GM04504 (cell line): Measurements from ENCODE around the gene DNASE2B.

Experiments used
- DNase-seq: peaks from one replicate; pipeline ENCODE4 v3.0.0-alpha.2; 2012; ENCODE audit warnings: low read depth

DNASE2B gene, protein sequence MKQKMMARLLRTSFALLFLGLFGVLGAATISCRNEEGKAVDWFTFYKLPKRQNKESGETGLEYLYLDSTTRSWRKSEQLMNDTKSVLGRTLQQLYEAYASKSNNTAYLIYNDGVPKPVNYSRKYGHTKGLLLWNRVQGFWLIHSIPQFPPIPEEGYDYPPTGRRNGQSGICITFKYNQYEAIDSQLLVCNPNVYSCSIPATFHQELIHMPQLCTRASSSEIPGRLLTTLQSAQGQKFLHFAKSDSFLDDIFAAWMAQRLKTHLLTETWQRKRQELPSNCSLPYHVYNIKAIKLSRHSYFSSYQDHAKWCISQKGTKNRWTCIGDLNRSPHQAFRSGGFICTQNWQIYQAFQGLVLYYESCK

DNA sequence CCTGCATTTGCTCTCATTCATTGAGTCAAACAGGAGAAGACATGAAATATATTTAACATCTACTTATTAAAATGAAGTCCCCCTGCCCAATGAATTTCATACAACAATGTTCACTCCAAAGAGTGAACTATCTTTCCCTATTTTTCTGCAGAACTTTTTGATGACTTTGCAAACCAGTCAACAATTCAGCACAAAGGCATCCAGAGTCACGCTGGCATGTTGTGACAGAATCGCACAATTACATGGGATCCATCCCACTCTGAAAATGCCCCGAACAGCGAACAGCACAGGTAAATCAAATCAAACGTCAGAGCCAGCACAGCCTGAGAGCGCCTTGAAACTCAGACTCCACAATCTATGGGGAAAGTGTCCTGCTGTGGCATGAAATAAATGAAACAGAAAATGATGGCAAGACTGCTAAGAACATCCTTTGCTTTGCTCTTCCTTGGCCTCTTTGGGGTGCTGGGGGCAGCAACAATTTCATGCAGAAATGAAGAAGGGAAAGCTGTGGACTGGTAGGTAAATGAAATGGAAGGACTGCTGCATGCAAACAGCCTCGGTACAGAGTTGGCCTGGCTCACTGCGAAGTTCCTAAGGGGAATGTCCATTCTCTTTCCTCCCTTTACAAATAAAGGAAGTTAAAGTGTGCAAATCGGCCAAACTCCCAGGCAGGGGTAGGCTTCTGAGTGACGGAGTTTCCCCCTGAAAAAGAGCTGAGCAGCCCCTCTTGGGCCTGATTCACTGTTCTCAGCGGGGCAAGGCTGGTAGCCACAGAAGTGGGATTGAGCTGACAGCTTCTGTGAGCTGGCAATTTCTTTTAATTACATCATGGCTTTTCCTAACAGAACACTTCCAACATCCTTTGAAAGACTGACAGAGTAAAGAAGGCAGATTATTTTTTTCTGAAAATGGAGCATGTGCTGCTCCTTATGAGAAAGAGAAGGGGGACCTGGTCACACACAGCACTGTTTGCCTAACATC is at the start of gene DNASE2B:
TSS of gene DNASE2B (plus strand) at position 310 of the 981 bp plus-strand sequence. CDS start at position 391, 81 bp downstream.
- no peak for DNase-seq

DNA sequence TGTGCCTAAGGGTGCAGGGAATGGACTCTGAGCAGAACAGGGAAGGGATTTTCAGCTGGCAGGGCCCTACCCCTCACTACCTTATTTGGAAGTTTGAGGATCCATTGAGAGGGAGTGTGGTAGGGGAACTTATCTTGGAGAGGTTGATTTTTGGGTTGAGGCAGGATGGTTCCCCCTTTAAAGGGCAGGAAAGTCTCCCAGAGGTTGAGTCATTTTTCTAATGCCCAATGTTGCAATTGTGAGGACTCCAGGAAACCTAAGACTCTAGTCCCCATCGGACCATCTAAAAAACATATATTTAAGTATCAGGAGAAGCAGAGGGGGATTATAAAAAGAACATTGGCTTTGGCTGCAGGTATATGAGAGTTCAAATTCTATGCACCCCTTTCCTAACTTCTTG is 49.5 kb upstream of the DNASE2B start:
- DNase-seq: no peak

DNA sequence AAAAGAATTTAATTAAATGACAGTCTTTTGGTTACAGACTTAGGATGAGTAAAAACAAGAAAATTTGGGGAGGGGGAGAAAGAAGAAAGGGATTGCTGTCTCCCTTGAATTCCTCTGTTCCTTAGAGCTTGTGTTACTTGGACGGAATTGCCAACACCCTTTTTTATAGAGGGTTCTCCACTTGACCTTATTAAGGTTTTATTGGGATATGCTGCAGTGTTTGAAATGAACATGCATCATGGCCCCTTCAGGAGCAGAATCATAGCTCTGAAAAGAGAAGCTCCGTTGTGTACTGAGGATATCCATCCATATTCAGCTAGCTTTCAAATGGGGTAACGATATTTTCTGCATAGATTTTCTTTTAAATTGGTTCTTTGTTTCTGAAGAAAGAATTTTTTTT is 48.2 kb upstream of the DNASE2B start:
- DNase-seq: no peak

GRCh38 chr1:84350550-84350949 is 47.7 kb upstream of the DNASE2B start:
- no peak for DNase-seq

DNA sequence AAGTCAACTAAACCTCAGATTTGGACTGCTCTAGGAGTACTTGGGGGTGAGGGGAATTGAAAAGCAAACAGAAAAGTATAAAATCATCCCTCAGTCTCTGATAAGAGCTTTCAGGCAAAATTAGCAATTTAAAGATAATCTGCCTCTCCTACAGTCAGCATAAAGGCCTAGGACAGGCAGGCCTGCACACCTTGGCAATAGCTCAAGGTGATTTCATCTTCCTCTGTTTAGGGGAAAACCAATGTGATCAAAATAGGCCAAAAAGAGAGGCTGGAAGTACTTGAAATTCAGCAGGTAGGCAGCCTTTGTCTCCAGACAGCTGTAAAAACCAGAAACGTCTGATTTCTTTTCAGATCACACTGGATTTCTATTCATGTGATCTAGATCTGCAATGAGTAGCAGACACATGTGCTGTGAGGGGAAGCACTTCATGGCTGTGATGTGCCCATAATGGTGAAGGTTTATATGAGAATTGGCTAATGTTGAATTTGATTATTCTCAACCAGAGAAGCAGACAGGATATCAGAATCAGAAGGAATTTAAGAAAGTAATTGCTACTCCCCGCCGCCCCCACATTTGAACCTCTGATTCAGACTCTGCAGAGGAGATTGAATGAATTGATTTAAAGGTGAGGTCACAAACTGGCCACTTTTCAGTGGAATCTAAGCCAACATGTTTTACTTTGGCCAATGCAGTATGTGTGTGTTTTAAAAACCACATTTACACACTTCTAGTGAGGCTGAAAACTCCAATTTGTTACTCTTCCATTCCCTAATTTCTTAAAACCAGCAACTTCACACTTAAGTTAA is 45.8 kb upstream of the DNASE2B start:
- DNase-seq: no peak

- DNase-seq: peak; percentile 30
Observed at GRCh38 chr1:84353695-84354094, 44.6 kb upstream of the DNASE2B start.

- no peak for DNase-seq
Observed at GRCh38 chr1:84355556-84355955, 42.7 kb upstream of the DNASE2B start.

GRCh38 chr1:84356881-84357280 is 41.4 kb upstream of the DNASE2B start:
- DNase-seq: no peak

DNA sequence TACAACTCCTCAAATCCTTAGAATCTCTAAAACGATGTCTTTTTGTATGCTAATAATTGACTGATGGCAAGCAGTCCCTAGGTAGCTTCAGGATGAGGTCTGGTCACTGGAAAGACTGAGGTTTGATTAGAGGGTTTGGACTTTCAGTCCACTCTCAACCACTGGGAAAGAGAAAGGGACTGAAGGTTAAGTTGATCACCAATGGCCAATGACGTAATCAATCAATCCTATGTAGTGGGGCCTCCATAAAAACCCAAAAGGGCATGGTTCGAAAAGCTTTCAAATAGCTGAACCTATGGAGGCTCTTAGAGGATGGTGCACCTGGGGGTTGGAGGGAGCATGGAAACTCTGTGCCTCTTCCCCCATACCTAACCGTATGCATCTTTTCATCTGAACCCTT is 39.6 kb upstream of the DNASE2B start:
- DNase-seq: no peak

GRCh38 chr1:84360316-84360715 is 38.0 kb upstream of the DNASE2B start:
- no peak for DNase-seq

- no peak for DNase-seq
Observed at GRCh38 chr1:84361796-84362195, 36.5 kb upstream of the DNASE2B start.

- DNase-seq: no peak
Observed at GRCh38 chr1:84363019-84363418, 35.3 kb upstream of the DNASE2B start.

GRCh38 chr1:84363622-84364021 is 34.7 kb upstream of the DNASE2B start:
- DNase-seq: no peak

DNA sequence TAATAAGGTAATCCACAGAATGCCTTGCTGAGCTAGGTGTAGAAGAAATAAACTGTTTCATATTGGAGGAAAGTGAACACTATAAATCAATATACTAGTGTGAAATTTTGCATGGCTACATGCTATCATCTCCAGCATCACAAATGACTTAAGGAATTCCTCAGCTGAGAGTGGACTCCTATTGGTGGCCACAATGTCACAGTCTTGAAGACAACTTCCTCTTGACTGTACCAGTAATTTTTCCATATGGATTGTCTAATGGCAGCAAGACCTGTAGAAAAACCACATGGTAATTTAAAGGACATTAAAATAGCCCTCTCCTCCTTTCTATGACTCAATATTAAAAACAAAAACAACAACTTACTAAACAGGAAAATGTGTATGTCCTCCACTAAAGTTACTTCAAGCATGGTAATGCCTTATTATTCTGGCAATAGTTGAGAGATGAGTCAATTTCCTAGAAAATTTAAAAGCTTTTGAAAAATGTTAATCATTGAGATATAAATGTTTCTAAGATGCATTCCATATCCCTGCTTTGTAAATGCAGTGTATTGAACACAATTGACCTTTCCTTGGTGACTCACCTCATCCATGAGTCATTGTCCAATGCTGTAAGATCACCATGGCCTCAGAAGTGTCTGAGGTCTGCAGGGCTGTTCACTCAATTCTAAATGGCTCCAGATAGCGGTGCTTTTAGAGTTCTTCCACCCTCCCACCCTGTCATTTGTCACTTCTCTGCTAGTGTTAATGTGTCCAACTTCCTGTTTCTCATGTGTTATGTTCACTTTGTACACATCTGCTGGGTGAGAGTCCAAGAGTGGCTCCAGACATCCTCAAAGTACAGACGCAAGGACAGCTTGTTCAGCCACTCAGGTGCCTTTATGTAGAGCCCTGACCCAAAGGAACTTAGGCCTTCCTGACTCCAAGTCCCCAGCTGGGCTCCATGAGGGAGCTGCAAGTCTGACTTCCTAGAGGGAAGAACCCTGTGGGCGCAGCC is 32.8 kb upstream of the DNASE2B start:
- DNase-seq: peak; percentile 91

DNA sequence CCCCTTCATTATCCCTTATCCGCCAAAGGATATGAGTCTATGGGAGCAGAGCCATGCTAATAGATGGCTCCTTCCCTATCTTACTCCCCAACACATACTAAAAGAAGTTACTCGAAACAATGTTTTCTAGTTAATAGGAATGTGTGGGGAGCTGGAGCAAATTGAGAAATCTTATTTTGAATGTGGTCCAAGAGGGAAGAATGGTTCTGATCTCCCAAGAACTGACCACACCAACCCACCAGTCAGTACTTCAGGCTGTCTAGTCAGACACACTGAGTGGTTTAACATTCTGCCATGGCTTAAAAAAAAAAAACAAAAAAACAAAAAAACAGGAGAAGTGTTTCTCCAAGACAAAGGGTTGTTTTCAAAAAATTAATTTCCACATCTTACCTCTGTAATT is 31.5 kb upstream of the DNASE2B start:
- DNase-seq: no peak

DNA sequence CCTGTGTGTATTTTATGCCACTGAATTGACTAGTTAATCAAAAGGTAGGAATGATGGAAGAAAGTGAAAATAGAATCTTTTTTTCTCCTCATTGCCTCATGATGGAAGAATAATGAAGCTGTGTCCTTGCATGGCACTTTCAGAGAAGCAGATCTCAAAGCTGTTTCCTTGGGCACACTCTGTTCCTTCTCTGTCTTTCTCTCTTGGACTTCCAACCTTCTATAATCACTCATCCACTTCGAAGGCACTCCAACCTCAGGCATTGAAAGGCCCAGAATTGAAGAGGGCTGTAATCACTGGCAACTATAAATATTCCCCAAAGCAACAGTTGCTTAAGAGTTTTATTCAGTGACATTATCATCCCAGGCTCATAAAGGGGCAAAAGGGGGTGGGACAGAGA is 31.1 kb upstream of the DNASE2B start:
- DNase-seq: no peak

GRCh38 chr1:84368441-84368840 is 29.8 kb upstream of the DNASE2B start:
- DNase-seq: no peak

- DNase-seq: no peak
Observed at GRCh38 chr1:84370266-84370665, 28.0 kb upstream of the DNASE2B start.

DNA sequence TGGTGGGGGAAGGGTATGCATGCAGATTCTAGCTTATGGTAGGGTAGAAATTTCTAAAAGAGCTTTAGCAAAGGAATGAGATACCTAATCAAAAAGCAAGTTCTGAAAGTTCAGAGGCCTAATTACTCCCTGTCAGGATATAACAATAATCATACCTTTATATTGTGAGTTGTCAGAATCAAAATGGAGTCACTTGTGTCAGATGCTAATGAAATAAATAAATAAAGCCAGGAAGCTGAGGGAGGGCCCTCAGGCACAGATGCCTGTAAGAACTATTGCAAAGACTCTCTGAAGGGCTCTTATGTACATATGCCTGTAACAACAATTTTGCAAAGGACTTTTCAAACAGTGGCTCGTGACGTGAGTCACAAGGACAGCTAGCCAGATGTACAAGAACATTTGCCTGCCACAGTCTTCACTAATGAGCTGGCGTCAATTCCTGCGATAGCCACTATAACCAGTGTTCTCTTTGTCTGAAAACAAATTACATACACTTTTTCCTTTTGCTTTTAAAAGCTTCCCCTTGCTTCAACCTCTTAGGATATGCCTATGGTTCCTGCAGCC is 27.4 kb upstream of the DNASE2B start:
- no peak for DNase-seq

DNA sequence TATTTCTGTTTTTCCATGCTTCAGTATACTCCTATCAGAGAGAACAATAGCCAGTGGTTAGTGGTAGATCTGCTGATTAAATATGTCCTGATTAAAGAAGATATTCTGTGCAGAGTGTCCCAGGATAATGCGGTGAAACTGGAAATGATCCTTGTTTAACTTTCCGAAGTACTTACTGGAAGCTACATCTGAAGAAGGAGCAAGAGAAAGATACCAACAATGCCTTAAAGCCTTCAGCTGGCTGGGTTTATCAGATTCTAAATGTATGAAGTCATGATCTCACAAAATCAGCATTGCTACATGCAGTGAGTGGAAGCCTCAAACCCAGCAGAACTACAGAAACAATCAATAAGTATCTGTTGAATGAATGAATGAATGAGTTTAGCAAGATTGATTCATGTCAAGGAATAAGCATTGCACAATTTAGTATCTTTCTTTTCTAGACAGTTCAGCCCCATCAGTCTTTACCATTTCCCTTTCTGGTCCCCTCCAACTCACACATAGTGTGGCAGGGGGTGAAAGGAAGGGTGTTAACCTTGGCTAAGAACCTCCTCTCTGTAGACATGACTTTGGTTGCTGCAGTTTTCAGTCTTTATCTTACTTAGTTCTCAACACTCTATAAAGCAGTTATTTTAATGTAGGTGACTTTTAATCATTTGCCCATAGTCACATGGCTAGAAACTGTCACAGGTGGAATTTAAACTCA is 24.7 kb upstream of the DNASE2B start:
- DNase-seq: no peak
